Measurements from ENCODE around the gene GPANK1. TPM values are rescaled to one million over a fixed set of nuclear protein-coding genes. Genes with fewer than 3 reads are reported as not detected.

Gene GPANK1
- total RNA-seq, 1 experiment from 2014 or later, result 23.6 TPM

DNA sequence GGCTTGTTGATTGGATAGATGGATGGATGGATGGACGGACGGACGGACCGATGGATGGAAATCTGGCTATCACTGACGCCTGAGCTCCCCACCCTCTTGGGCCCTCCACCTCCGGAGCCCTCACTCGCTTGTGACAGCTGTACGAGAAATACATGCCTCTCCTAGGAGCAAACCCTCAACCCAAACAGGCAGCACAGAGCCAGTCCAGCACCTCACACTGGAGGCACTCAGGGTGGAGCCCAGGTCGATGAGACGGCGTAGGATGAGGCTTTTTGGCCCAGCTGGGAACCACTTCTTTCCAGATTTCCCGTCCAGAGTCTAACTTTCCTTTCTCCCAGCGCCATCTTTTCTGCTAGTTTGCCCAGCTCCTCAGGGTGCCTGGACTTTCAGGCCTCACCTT, 18.8 kb upstream of the GPANK1 start:
- Histone ChIP-seq H3K4me3 (no peak overlapping the region), H3K4me1 (peaks cover 17% of the 10 kb centered on the region), H3K27ac (no peak overlapping the region), H3K27me3 (no peaks in the 10 kb centered on the region), H3K36me3 (peaks cover 5% of the 10 kb centered on the region; the same call in 1 of the 2 replicates), H3K9me3 (replicated peaks) (no peaks in the 10 kb centered on the region)
- no peak for DNase-seq

DNA sequence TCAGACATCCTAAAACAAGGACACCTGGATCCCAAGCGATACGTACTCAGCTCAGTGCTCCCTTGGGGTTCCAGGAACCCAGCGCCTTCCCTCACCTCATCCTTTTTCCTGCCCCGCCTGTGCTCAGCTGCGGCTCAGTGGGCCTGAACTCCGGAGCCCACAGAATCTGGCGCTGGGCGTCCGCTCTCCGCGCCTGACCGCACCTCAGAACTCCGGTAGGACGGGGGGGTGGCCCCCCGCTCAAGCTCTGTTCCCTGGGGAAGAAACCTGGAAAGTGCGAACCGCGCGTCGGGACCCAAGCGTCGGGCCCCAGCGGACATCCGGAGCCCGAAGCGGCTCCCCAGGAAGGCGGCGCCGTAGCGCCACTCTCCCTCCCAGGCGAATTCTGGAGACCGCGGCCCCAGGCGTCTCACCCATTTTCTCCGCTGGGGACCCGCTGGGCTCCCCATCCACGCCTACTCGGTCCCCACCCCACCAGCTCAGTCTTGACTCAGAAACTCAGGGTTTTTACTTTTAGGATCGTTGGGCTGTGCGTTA, 16.4 kb upstream of the GPANK1 start:
- Histone ChIP-seq H3K9me3 (replicated peaks) (no peaks in the 10 kb centered on the region), H3K4me3 (no peak overlapping the region), H3K27me3 (no peaks in the 10 kb centered on the region), H3K36me3 (no peaks in the 10 kb centered on the region), H3K4me1 (peaks cover 8% of the 10 kb centered on the region; the same call in 1 of the 2 replicates), H3K27ac (no peak overlapping the region)
- DNase-seq, result no peak

DNA sequence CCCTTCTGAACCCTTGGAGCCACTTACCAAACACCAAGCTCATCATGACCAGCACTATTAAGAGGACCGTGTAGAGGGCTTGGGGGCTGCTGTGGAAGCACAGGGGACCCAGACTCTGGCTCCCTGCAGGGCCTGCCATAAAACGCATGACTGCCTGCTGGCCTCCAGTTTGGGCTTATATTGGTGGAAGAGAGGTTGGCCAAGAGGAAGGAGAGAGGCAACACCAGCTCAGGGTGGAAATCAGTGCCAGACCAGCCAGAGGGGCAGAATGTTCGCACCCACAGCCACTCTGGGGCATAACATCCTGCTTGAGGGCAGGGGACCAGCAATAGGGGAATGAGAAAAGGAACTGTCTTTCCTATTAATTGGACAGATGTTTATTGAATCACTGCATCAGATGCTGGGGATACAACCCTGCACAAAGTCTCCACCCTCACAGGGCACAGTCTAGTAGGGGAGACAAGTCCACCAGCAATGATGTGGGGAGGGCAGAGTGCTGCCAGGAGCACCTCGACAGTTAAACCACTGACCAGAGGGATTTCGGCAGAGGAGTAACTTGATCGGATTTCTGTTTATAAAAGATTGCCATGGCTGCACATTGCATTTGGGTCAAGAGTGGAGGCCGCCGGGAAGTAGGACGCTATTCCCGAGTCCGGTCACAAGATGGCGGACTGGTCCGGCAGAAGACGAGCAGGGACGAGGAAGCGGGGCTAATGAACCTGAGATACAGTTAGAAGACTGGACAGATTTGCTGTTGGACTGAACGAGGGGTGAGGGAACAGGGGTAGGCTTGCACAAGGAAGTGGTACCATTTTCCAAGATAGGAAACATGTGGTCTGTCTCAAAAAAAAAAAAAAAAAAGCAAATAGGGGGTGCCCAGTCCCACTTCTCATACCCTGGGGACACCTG, 15.7 kb upstream of the GPANK1 start, which contains the start of gene LY6G5C:
Gene LY6G5C (minus strand): TSS at position 842 of the 909 bp plus-strand sequence. CDS start 694 bp downstream, at position 148.
- peak; percentile 78 to 83 for DNase-seq
- H3K36me3 ChIP-seq, result no peaks in the 10 kb centered on the region
- H3K4me1 ChIP-seq, result peaks cover 8% of the 10 kb centered on the region; the same call in 1 of the 2 replicates
- H3K9me3 ChIP-seq (replicated peaks), result no peaks in the 10 kb centered on the region
- no peaks in the 10 kb centered on the region for H3K27me3 ChIP-seq
- no peak within 1 kb of the TSS for H3K4me3 ChIP-seq
- no peak within 1 kb of the TSS for H3K27ac ChIP-seq

DNA sequence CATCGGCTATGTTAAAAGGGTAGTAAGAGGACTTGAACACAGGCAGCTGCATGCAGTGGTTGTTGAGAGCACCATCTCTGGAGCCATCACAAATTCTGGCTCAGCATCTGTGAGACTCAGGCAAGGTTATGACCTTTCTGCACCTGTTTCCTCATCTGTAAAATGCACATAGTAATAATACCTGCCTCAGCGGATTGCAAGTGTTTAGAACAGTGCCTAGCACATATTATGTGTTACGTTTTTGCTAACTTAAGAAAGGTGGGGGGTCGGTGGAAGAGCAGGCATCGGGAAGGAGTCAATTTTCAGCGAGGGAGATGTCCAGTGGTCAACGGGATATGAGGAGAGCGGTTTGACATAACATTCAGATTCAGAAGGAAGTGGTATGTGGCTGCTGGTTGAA, 13.2 kb upstream of the GPANK1 start:
- no peaks in the 10 kb centered on the region for H3K4me1 ChIP-seq
- no peak overlapping the region for H3K4me3 ChIP-seq
- no peaks in the 10 kb centered on the region; the same call in 1 of the 2 replicates for H3K36me3 ChIP-seq
- DNase-seq, result no peak
- no peak overlapping the region for H3K27ac ChIP-seq
- H3K27me3 ChIP-seq, result no peaks in the 10 kb centered on the region
- no peaks in the 10 kb centered on the region for H3K9me3 ChIP-seq (replicated peaks)

DNA sequence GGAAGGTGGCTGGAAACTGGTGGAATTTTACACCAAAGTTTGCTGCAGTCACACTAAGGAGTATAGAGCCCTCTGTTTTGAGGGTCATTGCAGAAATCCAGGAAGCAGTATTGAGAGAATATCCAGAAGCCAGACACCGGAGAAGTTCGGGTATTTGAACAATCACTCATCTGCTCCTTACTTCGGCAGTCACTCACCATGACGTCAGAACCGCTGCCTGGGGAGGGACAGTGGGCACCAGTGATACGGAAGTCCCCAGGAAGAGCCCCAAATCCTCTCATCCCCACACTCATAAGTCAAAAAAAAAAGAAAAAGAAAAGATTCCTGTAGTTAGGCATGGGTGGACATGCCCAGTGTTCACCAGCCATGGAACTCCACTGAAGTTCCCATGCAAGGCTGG, 12.1 kb upstream of the GPANK1 start:
- Histone ChIP-seq H3K9me3 (replicated peaks) (no peaks in the 10 kb centered on the region), H3K4me3 (no peak overlapping the region)

DNA sequence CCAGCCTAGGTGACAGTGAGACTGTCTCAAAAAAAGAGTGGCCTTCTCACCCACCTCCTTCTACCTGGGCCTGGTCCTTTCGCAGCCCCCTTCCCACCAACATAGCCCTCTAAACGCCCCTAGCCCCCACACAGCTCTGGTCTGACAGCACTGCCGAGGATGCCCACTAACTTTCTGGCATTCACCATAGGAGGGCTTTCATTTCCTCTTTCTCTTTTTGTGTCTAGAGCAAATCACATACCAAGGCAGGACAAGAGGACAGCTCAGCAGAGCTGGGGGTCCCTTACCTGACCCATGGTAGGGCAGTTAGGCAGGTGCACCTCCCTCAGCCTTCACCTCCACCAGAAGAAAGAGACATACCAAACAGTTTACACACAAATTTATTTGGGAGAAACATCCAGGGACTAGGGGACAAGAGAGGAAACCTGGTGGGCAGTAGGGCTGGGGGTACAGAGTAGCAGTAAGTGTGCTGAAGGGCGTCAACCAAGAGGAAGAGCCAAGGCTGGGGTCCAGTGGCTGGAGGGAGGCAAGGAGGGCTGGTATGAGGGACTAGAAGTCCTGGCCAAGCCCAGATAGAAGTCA, 11.6 kb upstream of the GPANK1 start:
- Histone ChIP-seq H3K4me3 (no peak overlapping the region), H3K4me1 (no peaks in the 10 kb centered on the region), H3K36me3 (peaks cover 6% of the 10 kb centered on the region; the same call in 1 of the 2 replicates), H3K9me3 (replicated peaks) (no peaks in the 10 kb centered on the region), H3K27me3 (no peaks in the 10 kb centered on the region), H3K27ac (no peak overlapping the region)
- DNase-seq, result no peak

More for the DNA sequence above, 12.1 kb upstream of the GPANK1 start:
- H3K36me3 ChIP-seq, result peaks cover 5% of the 10 kb centered on the region; the same call in 1 of the 2 replicates
- no peak overlapping the region for H3K27ac ChIP-seq
- no peaks in the 10 kb centered on the region for H3K4me1 ChIP-seq
- no peaks in the 10 kb centered on the region for H3K27me3 ChIP-seq
- DNase-seq, result no peak

DNA sequence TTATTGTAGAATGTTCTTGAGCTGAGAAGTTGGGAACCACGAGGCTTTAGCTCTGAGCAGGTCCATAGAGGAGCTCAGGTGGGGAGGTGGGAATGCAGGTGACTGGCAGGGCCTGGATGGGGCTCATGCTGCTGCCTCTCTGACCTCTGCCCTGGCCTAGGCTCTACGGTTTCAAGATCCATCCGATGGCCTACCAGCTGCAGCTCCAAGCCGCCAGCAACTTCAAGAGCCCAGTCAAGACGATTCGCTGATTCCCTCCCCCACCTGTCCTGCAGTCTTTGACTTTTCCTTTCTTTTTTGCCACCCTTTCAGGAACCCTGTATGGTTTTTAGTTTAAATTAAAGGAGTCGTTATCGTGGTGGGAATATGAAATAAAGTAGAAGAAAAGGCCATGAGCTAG, 4.9 kb upstream of the GPANK1 start, which contains the start of gene LY6G5B:
Gene LY6G5B (plus strand): TSS at position 301 of the 400 bp plus-strand sequence. CDS start 975 bp downstream, outside the sequence.
- Histone ChIP-seq H3K27ac (no peak within 1 kb of the TSS), H3K36me3 (peaks cover 46% of the 10 kb centered on the region), H3K4me1 (no peaks in the 10 kb centered on the region)

DNA sequence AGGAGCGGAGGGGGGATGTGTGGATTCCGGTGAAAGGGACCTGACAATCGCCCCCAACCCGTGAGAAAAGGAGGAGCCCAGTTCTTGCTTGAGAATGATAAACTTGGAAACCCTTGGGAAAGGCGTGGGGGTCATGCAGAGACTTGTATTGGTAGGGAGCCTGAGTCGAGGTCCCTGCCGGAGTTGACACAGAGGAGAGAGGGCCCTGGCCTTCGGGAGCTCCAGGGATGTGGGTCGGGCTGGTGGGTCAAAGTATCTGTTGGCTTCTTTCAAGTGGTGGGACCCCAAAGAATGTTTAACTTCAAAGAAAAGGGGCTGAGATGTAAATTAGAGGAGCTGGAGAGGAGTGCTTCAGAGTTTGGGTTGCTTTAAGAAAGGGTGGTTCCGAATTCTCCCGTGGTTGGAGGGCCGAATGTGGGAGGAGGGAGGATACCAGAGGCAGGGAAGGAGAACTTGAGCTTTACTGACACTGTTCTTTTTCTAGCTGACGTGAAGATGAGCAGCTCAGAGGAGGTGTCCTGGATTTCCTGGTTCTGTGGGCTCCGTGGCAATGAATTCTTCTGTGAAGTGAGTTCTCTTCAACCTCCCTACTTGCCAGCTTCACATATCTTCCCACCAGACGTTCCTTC, 1.7 kb upstream of the GPANK1 start:
- Histone ChIP-seq H3K4me1 (peaks cover 5% of the 10 kb centered on the region), H3K9me3 (replicated peaks) (no peaks in the 10 kb centered on the region), H3K36me3 (peaks cover 48% of the 10 kb centered on the region), H3K4me3 (peak overlapping the region; percentile 86), H3K27ac (peak overlapping the region; percentile 96), H3K27me3 (no peaks in the 10 kb centered on the region)
- DNase-seq, result no peak

More for the DNA sequence above, 4.9 kb upstream of the GPANK1 start, which contains the start of gene LY6G5B:
- no peak for DNase-seq
- H3K9me3 ChIP-seq (replicated peaks), result no peaks in the 10 kb centered on the region
- no peak within 1 kb of the TSS for H3K4me3 ChIP-seq
- no peaks in the 10 kb centered on the region for H3K27me3 ChIP-seq

DNA sequence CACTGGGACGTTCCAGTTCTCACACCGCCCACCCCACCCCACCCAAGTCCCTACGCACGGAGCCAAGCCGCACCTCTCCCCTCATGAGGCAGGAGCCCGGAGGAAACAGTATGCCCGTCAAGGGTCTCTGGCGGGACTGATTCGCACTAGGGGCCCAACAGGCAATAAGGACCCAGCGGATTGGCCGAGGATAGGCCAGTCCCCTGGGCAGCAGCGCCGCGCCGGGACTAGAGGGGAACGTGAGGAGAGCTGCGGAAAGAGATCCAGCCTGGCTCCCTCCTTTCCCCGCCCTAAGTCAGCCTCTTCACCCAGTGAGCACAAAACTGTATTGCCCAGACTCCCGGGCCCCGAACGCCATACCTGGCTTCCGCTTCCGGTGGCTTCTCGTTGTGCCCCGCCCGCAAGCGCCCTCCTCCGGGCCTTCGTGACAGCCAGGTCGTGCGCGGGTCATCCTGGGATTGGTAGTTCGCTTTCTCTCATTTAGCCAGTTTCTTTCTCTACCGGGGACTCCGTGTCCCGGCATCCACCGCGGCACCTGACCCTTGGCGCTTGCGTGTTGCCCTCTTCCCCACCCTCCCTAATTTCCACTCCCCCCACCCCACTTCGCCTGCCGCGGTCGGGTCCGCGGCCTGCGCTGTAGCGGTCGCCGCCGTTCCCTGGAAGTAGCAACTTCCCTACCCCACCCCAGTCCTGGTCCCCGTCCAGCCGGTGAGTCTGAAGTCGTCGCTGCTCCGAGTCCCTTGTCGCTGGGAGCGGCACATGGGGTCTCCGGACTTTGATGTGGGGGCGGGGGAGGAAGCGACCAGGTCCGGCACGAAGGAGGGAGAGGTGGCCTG, 922 bp upstream of the GPANK1 start, which contains the start of gene CSNK2B:
Gene CSNK2B (plus strand): TSS at position 580 of the 836 bp plus-strand sequence. CDS start 752 bp downstream, outside the sequence.
- Histone ChIP-seq H3K4me3 (peak within 1 kb of the TSS; percentile 86), H3K9me3 (replicated peaks) (no peaks in the 10 kb centered on the region), H3K27ac (peak within 1 kb of the TSS; percentile 96), H3K27me3 (no peaks in the 10 kb centered on the region), H3K36me3 (peaks cover 43% of the 10 kb centered on the region), H3K4me1 (peaks cover 5% of the 10 kb centered on the region)
- peak; percentile 97 for DNase-seq

DNA sequence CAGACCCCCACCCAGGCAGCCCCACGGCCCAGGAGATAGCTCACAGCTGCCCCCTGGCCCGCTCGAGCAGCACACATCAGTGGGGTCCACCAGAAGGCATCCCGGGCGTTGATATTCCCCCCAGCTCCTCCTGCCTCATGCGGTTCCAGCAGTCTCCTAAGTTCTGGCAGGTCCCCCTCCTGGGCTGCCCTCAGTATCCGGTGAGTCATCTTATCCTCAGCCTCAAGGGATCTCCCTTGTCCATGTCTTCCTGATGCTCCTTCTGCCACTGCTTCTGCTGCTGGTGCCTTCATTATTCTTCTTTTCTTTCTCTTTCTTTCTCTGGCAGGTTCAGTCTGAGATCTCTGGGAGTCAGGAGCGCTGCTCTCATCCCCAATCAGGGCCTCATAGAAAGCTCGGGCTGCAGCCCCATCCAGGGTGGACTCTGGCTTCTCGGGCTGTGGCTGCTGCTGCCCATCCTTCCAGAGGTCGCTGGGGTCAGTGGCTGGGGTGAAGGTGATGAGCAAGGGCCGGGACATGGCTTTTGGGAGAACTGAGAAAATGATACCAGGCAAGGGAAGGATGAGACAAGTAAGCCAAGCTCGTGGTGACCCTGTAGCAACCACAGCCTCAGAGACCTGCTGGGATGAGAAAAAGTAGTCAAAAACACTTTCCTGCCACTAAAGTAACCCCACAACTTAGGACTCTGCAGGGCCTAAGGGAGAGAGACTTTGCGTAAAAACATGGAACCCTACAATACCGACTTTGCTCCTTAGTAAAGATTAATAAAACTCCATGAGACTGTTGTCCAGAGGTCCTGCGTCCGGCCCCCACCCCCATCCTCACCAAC, 622 bp downstream of the GPANK1 start:
- Histone ChIP-seq H3K9me3 (replicated peaks) (no peaks in the 10 kb centered on the region), H3K27ac (peak overlapping the region; percentile 96), H3K4me1 (peaks cover 8% of the 10 kb centered on the region), H3K4me3 (peak overlapping the region; percentile 86), H3K36me3 (peaks cover 31% of the 10 kb centered on the region), H3K27me3 (no peaks in the 10 kb centered on the region)
- peak; percentile 37 to 52 for DNase-seq

DNA sequence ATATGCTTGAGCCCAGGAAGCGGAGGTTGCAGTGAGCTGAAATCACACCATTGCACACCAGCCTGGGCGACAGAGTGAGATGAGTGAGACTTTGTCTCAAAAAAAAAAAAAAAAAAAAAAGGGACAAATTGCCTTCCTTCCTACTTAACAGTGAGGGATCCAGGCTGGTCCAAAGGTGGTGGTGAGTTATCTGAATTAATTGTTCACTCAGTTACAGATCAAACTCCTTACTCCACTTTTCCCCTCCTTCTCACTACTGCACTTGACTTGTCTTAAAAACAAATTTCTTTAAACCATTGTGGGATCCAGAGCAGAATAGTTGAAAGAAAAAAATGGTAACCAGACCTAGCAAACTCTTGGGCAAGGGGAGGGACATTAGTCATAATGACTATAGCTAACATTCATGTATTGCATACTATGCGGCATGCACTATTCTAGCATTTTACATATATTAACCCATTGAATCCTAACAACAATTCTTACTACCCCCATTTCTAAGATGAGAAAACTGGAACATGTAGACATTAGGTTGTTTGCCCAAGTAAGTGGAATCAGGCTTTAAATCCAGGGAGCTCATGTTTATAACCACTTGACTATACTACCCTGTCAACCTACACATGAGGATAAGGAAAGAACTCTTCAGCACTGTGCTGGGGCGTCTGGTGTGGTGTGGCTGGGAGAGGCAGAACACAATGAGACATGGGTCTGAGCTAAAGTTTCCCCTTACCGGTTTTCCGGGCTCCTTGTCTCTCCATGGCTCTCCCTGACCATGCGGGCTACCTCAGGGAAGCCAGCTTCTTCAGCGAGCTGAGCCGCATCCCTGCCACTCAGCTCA, 1.5 kb downstream of the GPANK1 start:
- Histone ChIP-seq H3K9me3 (replicated peaks) (no peaks in the 10 kb centered on the region), H3K27me3 (no peaks in the 10 kb centered on the region), H3K4me3 (peak overlapping the region; percentile 86), H3K4me1 (peaks cover 8% of the 10 kb centered on the region), H3K27ac (no peak overlapping the region; the same call in 1 of the 2 replicates), H3K36me3 (peaks cover 23% of the 10 kb centered on the region)
- no peak for DNase-seq

DNA sequence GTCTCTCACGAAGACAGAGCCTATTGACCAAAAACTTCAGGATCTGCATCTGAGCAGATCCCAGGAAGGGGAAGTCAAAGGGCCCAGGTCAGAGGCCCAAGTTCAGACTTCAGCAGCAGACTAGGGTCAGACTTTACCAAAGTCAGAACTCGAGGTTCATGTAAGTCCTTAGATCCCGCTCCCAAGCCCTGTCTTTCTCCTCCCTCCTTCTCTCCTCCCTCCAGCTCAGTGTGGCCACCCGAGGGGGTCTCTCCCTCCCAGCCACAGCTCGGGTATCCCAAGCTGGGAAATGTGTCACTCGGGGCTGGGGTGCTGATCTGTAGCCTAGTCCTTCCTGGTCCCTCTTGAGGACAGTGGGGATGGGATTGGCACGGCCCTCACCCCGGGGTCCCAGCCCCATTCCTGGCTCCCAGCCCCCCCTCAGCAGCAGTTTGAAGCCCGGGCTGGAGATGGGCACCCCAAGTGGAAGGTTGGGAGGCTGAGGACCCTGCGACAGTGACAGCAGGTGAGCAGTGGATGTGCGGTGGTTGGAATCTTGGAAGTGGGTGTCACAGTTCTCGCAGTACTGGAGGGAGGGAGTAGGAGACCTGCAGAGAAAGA, 2.6 kb downstream of the GPANK1 start:
- Histone ChIP-seq H3K4me3 (no peak overlapping the region), H3K4me1 (peaks cover 8% of the 10 kb centered on the region), H3K9me3 (replicated peaks) (no peaks in the 10 kb centered on the region), H3K36me3 (peaks cover 17% of the 10 kb centered on the region), H3K27me3 (no peaks in the 10 kb centered on the region), H3K27ac (no peak overlapping the region)
- DNase-seq, result no peak
